ENCODE results near the gene UHRF1. TPM values are rescaled to one million over a fixed set of nuclear protein-coding genes. Genes with fewer than 3 reads are reported as not detected.
"Not testable (repeated sequence)": the region's sequence is repeated elsewhere in the genome, so short reads cannot be mapped to it uniquely, and the experiment has no call there.

Gene UHRF1
- total and polyA plus RNA-seq, 4 donors, result 0.06 to 57.4 (median 0.73) TPM

GRCh38 chr19:4937060-4937459 is 27.8 kb downstream of the UHRF1 start:
- Histone ChIP-seq H3K9me3 (ENCODE audit: control insufficient read depth in 4 of 4, low read length in 3 of 4) (no peaks in the 10 kb centered on the region), H3K36me3 (ENCODE audit: control insufficient read depth in 4 of 4, insufficient read depth in 3 of 4, low read depth in 1 of 4, low read length in 3 of 4) (no peaks in the 10 kb centered on the region), H3K4me1 (ENCODE audit: control insufficient read depth in 4 of 4, insufficient read depth in 4 of 4, low read length in 3 of 4) (no peaks in the 10 kb centered on the region), H3K27ac (ENCODE audit: low read depth in 1 of 2, low read length in 2 of 2) (no peak overlapping the region), H3K9ac (ENCODE audit: low read depth in 1 of 2, low read length in 2 of 2) (no peak overlapping the region), H3K27me3 (ENCODE audit: control insufficient read depth in 4 of 4, insufficient read depth in 4 of 4, low read length in 3 of 4) (no peaks in the 10 kb centered on the region), H3K4me3 (ENCODE audit: low read depth in 1 of 3, low read length in 3 of 3) (no peak overlapping the region)
- 96% methylated on average over 7 of the region's 7 CpGs for WGBS
- TF ChIP-seq FOXA2 (IDR thresholded peaks at IDR 0.05) (no peak), HNF4G (IDR thresholded peaks at IDR 0.05) (no peak), GABPA (IDR thresholded peaks at IDR 0.05 in 1 of 2, conservative IDR thresholded peaks at IDR 0.05 in 1 of 2) (no peak), NR2F2 (IDR thresholded peaks at IDR 0.05) (no peak), YY1 (IDR thresholded peaks at IDR 0.05) (no peak), ZBTB33 (IDR thresholded peaks at IDR 0.05) (no peak), RAD21 (IDR thresholded peaks at IDR 0.05) (no peak), FOXA1 (IDR thresholded peaks at IDR 0.05) (no peak), TAF1 (conservative IDR thresholded peaks at IDR 0.05) (no peak), JUND (IDR thresholded peaks at IDR 0.05) (no peak), EGR1 (IDR thresholded peaks at IDR 0.05; ENCODE audit: low read depth in 2 of 2) (no peak), SP1 (IDR thresholded peaks at IDR 0.05) (no peak), REST (IDR thresholded peaks at IDR 0.05) (no peak), RXRA (IDR thresholded peaks at IDR 0.05) (no peak), HNF4A (conservative IDR thresholded peaks at IDR 0.05) (no peak)
- TF ChIP-seq, protein P1, sequence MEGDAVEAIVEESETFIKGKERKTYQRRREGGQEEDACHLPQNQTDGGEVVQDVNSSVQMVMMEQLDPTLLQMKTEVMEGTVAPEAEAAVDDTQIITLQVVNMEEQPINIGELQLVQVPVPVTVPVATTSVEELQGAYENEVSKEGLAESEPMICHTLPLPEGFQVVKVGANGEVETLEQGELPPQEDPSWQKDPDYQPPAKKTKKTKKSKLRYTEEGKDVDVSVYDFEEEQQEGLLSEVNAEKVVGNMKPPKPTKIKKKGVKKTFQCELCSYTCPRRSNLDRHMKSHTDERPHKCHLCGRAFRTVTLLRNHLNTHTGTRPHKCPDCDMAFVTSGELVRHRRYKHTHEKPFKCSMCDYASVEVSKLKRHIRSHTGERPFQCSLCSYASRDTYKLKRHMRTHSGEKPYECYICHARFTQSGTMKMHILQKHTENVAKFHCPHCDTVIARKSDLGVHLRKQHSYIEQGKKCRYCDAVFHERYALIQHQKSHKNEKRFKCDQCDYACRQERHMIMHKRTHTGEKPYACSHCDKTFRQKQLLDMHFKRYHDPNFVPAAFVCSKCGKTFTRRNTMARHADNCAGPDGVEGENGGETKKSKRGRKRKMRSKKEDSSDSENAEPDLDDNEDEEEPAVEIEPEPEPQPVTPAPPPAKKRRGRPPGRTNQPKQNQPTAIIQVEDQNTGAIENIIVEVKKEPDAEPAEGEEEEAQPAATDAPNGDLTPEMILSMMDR (IDR thresholded peaks at IDR 0.05; ENCODE audit: low read depth, low read length, missing input control), result no peak
- TF ChIP-seq, protein P2, sequence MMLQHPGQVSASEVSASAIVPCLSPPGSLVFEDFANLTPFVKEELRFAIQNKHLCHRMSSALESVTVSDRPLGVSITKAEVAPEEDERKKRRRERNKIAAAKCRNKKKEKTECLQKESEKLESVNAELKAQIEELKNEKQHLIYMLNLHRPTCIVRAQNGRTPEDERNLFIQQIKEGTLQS (IDR thresholded peaks at IDR 0.05), result no peak
- TF ChIP-seq, protein P3, sequence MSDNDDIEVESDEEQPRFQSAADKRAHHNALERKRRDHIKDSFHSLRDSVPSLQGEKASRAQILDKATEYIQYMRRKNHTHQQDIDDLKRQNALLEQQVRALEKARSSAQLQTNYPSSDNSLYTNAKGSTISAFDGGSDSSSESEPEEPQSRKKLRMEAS (IDR thresholded peaks at IDR 0.05), result no peak
- no peak for DNase-seq (ENCODE audit: low spot score)

DNA sequence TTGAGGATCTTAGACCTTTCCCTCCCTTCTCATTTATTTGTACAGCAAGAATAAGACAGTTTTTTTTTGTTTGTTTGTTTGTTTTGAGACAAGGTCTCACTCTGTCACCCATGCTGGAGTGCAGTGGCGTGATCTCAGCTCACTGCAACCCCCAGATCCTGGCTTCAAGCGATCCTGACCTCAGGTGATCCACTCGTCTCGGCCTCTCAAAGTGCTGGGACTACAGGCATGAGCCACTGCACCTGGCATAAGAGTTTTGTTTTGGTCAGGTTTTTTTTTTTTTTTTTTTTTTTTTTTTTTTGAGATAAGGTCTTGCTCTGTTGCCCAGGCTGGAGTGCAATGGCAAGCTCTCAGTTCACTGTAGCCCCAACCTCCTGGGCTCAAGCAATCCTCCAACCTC is 29.2 kb downstream of the UHRF1 start:
- not testable (repeated sequence) for H3K36me3 ChIP-seq (ENCODE audit: control insufficient read depth in 4 of 4, insufficient read depth in 3 of 4, low read depth in 1 of 4, low read length in 3 of 4); H3K27me3 ChIP-seq (ENCODE audit: control insufficient read depth in 4 of 4, insufficient read depth in 4 of 4, low read length in 3 of 4); H3K4me1 ChIP-seq (ENCODE audit: control insufficient read depth in 4 of 4, insufficient read depth in 4 of 4, low read length in 3 of 4); H3K9ac ChIP-seq (ENCODE audit: low read depth in 1 of 2, low read length in 2 of 2); H3K27ac ChIP-seq (ENCODE audit: low read depth in 1 of 2, low read length in 2 of 2); DNase-seq (ENCODE audit: low spot score); H3K9me3 ChIP-seq (ENCODE audit: control insufficient read depth in 4 of 4, low read length in 3 of 4); H3K4me3 ChIP-seq (ENCODE audit: low read depth in 1 of 3, low read length in 3 of 3)
- 98% methylated on average over 4 of the region's 4 CpGs for WGBS
